ENCODE results near the gene L3MBTL4. TPM values are rescaled to one million over a fixed set of nuclear protein-coding genes. Genes with fewer than 3 reads are reported as not detected.

The L3MBTL4 gene
- total and polyA plus RNA-seq, 10 of the 15 experiments (the other 5 are each of a cell fraction or from before 2014, with no cell fraction given): 1.3 to 8.7 (median 3.8) TPM

GRCh38 chr18:5909125-5909524 is 505.6 kb downstream of the L3MBTL4 start (continued):
- no peak for TF ChIP-seq MYC (IDR thresholded peaks at IDR 0.05; ENCODE audit: insufficient read depth, insufficient read length, insufficient replicate concordance, low read length, severe bottlenecking)
- TF ChIP-seq YY1 (IDR thresholded peaks at IDR 0.05; ENCODE audit: low read depth, low read length): no peak

Small RNA genes lying within 50 kb of the gene (microRNA-seq; reads per million reads assigned to microRNA genes)
- not detected for gene MIR4317

Small RNA genes lying within 50 kb of the gene (small RNA-seq; reads per million reads assigned to genes)
- gene RNU5F-3P (not detected), gene RNU6-349P (not detected)
